Esophagus squamous epithelium (tissue), 4 donors: ENCODE data around the gene ZIC4.

Source experiments
- CTCF ChIP-seq, 6 experiments: fragments of 450-650 bp in 4 of 6; fragments of 200-600 bp in 2 of 6; sonication (generic) in 2 of 6; IDR thresholded peaks; one replicate each; pipeline ENCODE4 v1.5.1; 2016 to 2019; ENCODE audit warnings: antibody characterized with exemption in 6 of 6, mild to moderate bottlenecking in 4 of 6, moderate library complexity in 4 of 6
- POLR2A ChIP-seq, 4 donors: fragments of 450-650 bp; IDR thresholded peaks; one replicate each; pipeline ENCODE4 v1.6.1; 2017; ENCODE audit warnings: antibody characterized with exemption in 4 of 4, mild to moderate bottlenecking in 4 of 4, moderate library complexity in 3 of 4

- no peak for TF ChIP-seq CTCF (IDR thresholded peaks at IDR 0.05)
- no peak for TF ChIP-seq POLR2A (IDR thresholded peaks at IDR 0.05)
These were observed 5.0 kb upstream of the ZIC4 start for GRCh38 chr3:147411238-147411814.
